Panc1 (cell line): Measurements from ENCODE around the gene MSRB3.

ENCODE experiments used
- CTCF ChIP-seq: fragments of 450-650 bp; IDR thresholded peaks from 2 replicates; pipeline ENCODE4 v1.5.1; 2017; ENCODE audit warnings: mild to moderate bottlenecking
- POLR2AphosphoS5 ChIP-seq: IDR thresholded peaks from 2 replicates; pipeline ENCODE4 v1.6.1; 2012; ENCODE audit warnings: mild to moderate bottlenecking, low read depth, low read length, moderate library complexity
- REST ChIP-seq, 2 experiments: IDR thresholded peaks; 2 replicates each; pipeline ENCODE4 v1.6.1; 2011 to 2012; ENCODE audit warnings: low read depth in 2 of 2, control low read depth in 1 of 2, low read length in 1 of 2, mild to moderate bottlenecking in 1 of 2, moderate library complexity in 1 of 2; ENCODE audit not compliant: insufficient read depth in 1 of 2

GRCh38 chr12:65497660-65498059 is 219.2 kb downstream of the MSRB3 start:
- TF ChIP-seq CTCF (no peak), POLR2AphosphoS5 (no peak), REST (IDR thresholded peaks at IDR 0.05; ENCODE audit: insufficient read depth in 1 of 2, low read depth in 2 of 2, low read length in 1 of 2) (no peak)
